NT2/D1 (cell line): Measurements from ENCODE around the gene TBX4.

Source experiments
- DNase-seq: peaks from one replicate; pipeline ENCODE4 v3.0.0-alpha.2; 2011; ENCODE audit warnings: low read depth, low spot score
- H3K27me3 ChIP-seq: 2 replicates; pipeline ENCODE4 v1.6.0; 2011; ENCODE audit warnings: mild to moderate bottlenecking; ENCODE audit not compliant: insufficient read length, insufficient read depth
- H3K36me3 ChIP-seq: 2 replicates; pipeline ENCODE4 v1.6.1; 2011; ENCODE audit warnings: mild to moderate bottlenecking, low read length, mixed read lengths; ENCODE audit not compliant: insufficient read depth, insufficient read length
- H3K4me1 ChIP-seq: 2 replicates; pipeline ENCODE4 v1.5.1; 2011; ENCODE audit not compliant: insufficient read depth, insufficient read length
- H3K4me3 ChIP-seq: 2 replicates; pipeline ENCODE4 v1.5.1; 2011; ENCODE audit warnings: low read depth; ENCODE audit not compliant: insufficient read length
- H3K9ac ChIP-seq: 2 replicates; pipeline ENCODE4 v1.6.0; 2011; ENCODE audit warnings: low read depth; ENCODE audit not compliant: insufficient read length
- H3K9me3 ChIP-seq: 2 replicates; pipeline ENCODE4 v1.5.1; 2011; ENCODE audit warnings: mild to moderate bottlenecking, low read length; ENCODE audit not compliant: insufficient read depth
- SUZ12 ChIP-seq: IDR thresholded peaks from 2 replicates; pipeline ENCODE4 v1.6.1; 2011; ENCODE audit not compliant: insufficient read length, insufficient read depth; ENCODE audit errors: extremely low read depth
- YY1 ChIP-seq: IDR thresholded peaks from 2 replicates; pipeline ENCODE4 v1.6.1; 2011; ENCODE audit not compliant: insufficient read length, insufficient read depth
- ZNF274 ChIP-seq: IDR thresholded peaks from 2 replicates; pipeline ENCODE4 v1.6.1; 2011; ENCODE audit warnings: mild to moderate bottlenecking, low read depth, low read length

Gene TBX4

GRCh38 chr17:61452301-61453290, at the start of gene TBX4:
Gene TBX4, plus strand, starts transcription at chr17:61452422. Its CDS starts 4,069 bp downstream, at chr17:61456491.
- DNase-seq: no peak
- H3K27me3 ChIP-seq: peaks cover 93% of the 10 kb centered on the region
- peak within 1 kb of the TSS; percentile 77 for H3K9ac ChIP-seq
- H3K36me3 ChIP-seq: no peaks in the 10 kb centered on the region
- TF ChIP-seq SUZ12 (no peak), YY1 (no peak), ZNF274 (no peak)
- H3K9me3 ChIP-seq: no peaks in the 10 kb centered on the region
- H3K4me3 ChIP-seq: peak within 1 kb of the TSS; percentile 56
- H3K4me1 ChIP-seq: peaks cover 27% of the 10 kb centered on the region

DNA sequence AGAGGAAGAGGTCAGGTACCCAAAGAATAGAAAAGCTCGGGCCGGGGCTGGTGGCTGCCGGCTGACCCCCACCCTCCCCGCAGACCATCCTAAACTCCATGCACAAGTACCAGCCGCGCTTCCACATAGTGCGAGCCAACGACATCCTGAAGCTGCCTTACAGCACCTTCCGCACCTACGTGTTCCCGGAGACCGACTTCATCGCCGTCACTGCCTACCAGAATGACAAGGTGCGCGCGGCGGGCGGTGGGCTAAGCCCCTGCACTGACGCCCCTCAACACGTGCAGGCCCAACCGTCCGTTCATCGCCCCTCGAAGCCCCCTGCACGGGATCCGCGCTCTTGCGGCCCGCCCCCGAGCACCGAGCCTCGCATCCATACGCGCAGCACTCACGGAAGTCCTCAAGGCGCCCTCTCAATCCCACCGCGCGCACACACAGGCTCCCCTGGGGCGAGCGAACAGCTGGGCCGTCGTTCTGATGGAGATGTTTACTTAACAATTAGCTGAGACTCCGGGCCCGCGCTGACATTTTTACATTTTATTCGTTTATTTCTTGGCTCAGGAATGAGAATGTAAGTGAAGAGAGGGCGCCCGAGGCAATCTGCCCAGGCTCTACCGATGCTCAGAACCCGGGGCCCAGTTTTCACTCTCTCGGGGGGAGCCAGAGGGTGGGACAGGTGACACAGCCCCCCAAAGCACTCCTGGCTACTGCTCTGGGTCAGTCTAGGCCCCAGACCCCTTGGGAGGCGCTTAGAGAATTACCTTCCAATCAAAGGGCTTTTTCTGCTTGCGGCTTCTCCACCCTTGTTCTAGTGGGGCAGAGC, 49.0 kb upstream of the TBX4 start:
- Histone ChIP-seq H3K36me3 (no peaks in the 10 kb centered on the region), H3K4me3 (peak overlapping the region; percentile 18), H3K9me3 (peaks cover under 1% of the 10 kb centered on the region; the same call in 1 of the 2 replicates), H3K9ac (no peak overlapping the region), H3K27me3 (peaks cover 98% of the 10 kb centered on the region), H3K4me1 (peaks cover 32% of the 10 kb centered on the region)
- TF ChIP-seq SUZ12: peak; percentile 69
- TF ChIP-seq YY1: no peak
- no peak for DNase-seq

- no peak for DNase-seq
- Histone ChIP-seq H3K4me1 (peaks cover 28% of the 10 kb centered on the region), H3K4me3 (peak overlapping the region; percentile 45), H3K9me3 (peaks cover 7% of the 10 kb centered on the region; the same call in 1 of the 2 replicates), H3K27me3 (peaks cover 98% of the 10 kb centered on the region), H3K36me3 (no peaks in the 10 kb centered on the region), H3K9ac (peak overlapping the region; percentile 77)
- TF ChIP-seq SUZ12: peak; percentile 88
- TF ChIP-seq ZNF274: no peak
These were observed 48.2 kb upstream of the TBX4 start for GRCh38 chr17:61403801-61404662.

- Histone ChIP-seq H3K27me3 (peaks cover 98% of the 10 kb centered on the region), H3K4me3 (peak overlapping the region; percentile 45), H3K9me3 (peaks cover 10% of the 10 kb centered on the region; the same call in 1 of the 2 replicates), H3K36me3 (no peaks in the 10 kb centered on the region), H3K9ac (peak overlapping the region; percentile 77), H3K4me1 (peaks cover 28% of the 10 kb centered on the region)
- no peak for DNase-seq
- no peak for TF ChIP-seq SUZ12
- no peak for TF ChIP-seq ZNF274
- TF ChIP-seq YY1: no peak
These were observed 47.6 kb upstream of the TBX4 start for GRCh38 chr17:61404663-61404912.

- H3K4me1 ChIP-seq: peaks cover 26% of the 10 kb centered on the region
- H3K36me3 ChIP-seq: no peaks in the 10 kb centered on the region
- DNase-seq: no peak
- peaks cover 15% of the 10 kb centered on the region; the same call in 1 of the 2 replicates for H3K9me3 ChIP-seq
- H3K27me3 ChIP-seq: peaks cover 99% of the 10 kb centered on the region
- H3K9ac ChIP-seq: peak overlapping the region; percentile 77
- TF ChIP-seq ZNF274 (no peak), SUZ12 (peak; percentile 42)
- H3K4me3 ChIP-seq: peak overlapping the region; percentile 45
These were observed 47.1 kb upstream of the TBX4 start for GRCh38 chr17:61404913-61405685.

- H3K9me3 ChIP-seq: peaks cover 20% of the 10 kb centered on the region; the same call in 1 of the 2 replicates
- DNase-seq: no peak
- H3K4me3 ChIP-seq: no peak overlapping the region
- TF ChIP-seq ZNF274: no peak
- TF ChIP-seq YY1: no peak
- no peak for TF ChIP-seq SUZ12
- H3K27me3 ChIP-seq: peaks cover 98% of the 10 kb centered on the region
- H3K4me1 ChIP-seq: peaks cover 31% of the 10 kb centered on the region
- H3K36me3 ChIP-seq: no peaks in the 10 kb centered on the region
- H3K9ac ChIP-seq: peak overlapping the region; percentile 77
These were observed 46.3 kb upstream of the TBX4 start for GRCh38 chr17:61405686-61406536.
